HG03066 (cell line): Measurements from ENCODE around the gene CDC42BPA.
"Not testable (repeated sequence)": the region's sequence is repeated elsewhere in the genome, so short reads cannot be mapped to it uniquely, and the experiment has no call there.

Source experiments
- ATAC-seq: cut with Tn5 transposase; IDR thresholded peaks from one replicate; pipeline ENCODE4 v1.9.1; 2021; ENCODE audit warnings: low read depth; ENCODE audit not compliant: unreplicated experiment

Gene CDC42BPA

GRCh38 chr1:227311389-227312001, 6.8 kb downstream of the CDC42BPA start:
- ATAC-seq, result no peak

GRCh38 chr1:227308367-227309336, 9.6 kb downstream of the CDC42BPA start:
- no peak for ATAC-seq

GRCh38 chr1:227306689-227307088, 11.6 kb downstream of the CDC42BPA start:
- ATAC-seq, result no peak

DNA sequence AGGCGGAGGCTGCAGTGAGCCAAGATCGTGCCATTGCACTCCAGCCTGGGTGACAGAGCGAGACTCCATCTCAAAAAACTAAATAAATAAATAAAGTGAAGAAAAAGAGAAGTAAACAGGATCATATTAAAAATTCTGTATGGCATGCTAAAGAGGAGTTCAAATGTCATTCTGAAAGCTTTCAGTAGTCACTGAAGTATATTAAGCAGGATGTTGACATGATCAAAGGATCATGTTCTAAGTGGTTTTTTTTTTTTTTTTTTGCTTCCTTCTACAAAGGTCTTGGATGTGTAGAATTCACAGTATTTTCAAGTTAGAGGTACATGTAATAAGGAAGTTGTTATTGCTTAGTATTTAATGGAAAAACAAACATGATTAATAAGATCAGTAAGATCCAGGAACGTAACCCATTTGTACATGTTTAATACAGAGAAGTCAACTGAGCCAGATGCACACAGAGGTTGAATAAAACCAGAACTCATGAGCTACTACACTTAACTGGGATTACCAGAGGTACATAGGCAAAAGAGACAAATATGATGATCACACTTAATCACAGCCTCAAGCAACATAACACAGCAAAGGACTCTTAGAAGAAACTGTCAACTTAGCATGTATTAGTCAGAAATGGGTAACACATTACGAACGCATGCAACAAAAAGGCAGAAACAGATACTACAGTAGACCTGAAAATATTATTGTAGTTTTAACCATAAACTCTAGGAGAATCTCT, 12.2 kb downstream of the CDC42BPA start:
- no peak for ATAC-seq

GRCh38 chr1:227304665-227305064, 13.6 kb downstream of the CDC42BPA start:
- ATAC-seq, result no peak

DNA sequence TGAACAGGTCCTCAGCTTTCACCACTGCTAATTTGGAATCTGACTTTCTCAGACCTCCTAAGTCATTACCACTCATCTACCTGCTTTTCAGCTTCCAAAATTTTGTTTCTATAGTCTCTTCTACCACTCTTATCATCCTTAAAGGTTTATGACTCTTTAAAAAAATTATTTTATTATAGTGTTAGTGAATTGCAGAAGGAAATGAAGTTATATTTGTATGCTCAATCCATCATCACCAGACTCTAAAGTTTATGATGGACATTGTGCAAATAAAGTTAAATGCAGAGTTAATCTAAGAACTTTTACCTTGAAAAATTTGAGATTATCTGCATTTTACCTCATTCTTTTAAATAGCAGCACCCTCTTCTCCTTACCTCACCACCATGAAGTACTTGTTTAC, 14.6 kb downstream of the CDC42BPA start:
- ATAC-seq, result no peak

GRCh38 chr1:227300682-227301081, 17.6 kb downstream of the CDC42BPA start:
- ATAC-seq, result no peak

- ATAC-seq, result no peak
Measured at GRCh38 chr1:227299688-227300087, 18.6 kb downstream of the CDC42BPA start.

- no peak for ATAC-seq
Measured at GRCh38 chr1:227299241-227299627, 19.1 kb downstream of the CDC42BPA start.

- ATAC-seq, result no peak
Measured at GRCh38 chr1:227298512-227299240, 19.6 kb downstream of the CDC42BPA start.

DNA sequence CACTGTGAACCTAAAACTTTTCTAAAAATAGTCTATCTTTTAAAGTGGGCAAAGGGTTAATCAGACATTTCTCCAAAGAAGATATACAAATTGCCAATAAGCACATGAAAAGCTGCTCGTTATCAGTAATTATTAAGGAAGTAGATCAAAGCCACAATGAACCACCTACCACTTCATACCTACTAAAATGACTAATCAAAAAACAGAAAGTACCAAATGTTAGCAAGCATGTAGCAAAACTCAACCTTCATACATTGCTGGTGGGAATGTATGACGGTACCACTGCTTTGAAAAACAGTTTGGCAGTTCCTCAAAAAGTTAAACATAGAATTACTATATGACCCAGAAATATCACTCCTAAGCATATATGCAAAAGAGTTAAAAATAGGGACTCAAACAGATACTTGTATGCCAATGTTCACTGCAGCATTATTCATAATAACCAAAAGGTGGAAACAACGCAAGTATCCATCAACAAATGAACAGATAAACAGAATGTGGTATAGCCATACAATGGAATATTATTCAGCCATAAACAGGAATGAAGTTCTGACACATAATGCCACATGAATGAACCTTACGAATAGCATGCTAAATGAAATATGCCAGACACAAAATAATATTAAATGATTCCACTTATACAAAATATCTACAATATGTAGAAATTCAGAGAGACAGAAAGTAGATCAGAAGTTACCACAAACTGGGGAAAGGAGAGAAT, 21.1 kb downstream of the CDC42BPA start:
- ATAC-seq, result no peak

DNA sequence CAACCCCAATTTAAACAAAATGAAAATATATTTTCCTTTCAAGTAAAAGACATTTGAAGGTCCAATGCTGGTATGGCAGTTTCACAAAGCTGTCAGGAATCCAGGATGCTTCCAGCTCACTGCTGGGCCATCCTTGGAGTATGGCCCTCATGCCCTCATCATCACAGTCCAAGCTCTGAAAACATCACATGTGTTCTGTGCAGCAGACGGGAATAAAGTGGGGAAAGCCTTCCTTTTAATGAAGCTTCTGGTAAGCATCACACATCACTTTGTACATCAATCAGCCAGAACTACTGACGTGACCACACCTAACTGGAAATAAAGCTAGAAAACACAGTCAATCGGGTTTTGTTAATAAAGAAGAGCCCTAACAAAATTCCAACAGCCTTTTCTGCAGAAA, 22.7 kb downstream of the CDC42BPA start:
- no peak for ATAC-seq

- no peak for ATAC-seq
Measured at GRCh38 chr1:227285745-227286144, 32.5 kb downstream of the CDC42BPA start.

GRCh38 chr1:227281371-227281770, 36.9 kb downstream of the CDC42BPA start:
- no peak for ATAC-seq

DNA sequence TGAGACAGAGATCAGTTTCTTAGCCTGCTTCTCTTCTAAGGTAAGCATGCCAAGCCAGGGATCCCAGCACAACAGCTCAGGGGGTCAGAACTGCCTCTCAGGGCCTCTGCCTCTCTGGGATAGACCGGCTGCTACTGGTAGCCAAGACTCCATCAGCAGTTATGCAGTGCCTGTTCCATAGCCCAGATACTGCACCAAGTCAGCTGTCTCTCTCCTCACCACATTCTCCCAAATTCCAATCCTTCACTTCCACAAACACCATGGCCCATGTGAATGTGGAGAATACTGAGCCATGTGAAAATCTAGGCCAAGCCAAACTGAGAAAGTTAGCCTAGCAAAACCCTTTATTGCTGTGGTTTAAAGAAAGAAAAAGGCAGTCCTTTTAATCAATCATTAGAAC, 37.5 kb downstream of the CDC42BPA start:
- no peak for ATAC-seq

DNA sequence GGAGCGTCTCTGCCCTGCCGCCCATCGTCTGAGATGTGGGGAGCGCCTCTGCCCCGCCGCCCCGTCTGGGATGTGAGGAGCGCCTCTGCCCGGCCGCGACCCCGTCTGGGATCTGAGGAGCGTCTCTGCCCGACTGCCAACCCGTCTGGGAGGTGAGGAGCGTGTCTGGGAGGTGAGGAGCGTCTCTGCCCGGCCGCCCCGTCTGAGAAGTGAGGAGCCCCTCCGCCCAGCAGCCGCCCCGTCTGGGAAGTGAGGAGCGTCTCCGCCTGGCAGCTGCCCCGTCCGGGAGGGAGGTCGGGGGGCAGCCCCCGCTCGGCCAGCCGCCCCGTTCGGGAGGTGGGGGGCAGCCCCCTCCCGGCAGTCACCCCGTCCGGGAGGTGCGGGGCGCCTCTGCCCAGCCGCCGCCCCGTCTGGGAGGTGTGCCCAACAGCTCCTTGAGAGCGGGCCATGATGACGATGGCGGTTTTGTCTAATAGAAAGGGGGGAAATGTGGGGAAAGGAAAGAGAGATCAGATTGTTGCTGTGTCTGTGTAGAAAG, 42.1 kb downstream of the CDC42BPA start:
- not testable (repeated sequence) for ATAC-seq

DNA sequence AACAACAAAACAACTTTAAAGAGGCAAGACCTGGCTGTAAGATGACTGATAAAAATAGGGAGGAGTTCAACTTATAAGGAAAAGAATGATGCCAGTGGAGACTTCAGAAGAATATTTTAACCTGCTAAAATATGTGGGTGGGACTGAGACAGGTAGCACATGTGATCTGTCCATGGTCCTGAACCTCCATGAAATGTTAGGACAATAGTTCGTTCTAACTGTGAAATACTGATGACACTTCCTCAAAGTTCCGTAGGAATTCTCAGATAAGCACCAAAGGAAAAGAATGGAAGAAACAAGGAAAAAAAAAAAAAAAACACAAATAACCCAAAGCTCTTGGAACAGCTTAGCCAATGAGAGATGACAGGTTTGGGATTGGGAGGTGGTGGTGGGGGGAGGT, 44.7 kb downstream of the CDC42BPA start:
- ATAC-seq, result no peak

DNA sequence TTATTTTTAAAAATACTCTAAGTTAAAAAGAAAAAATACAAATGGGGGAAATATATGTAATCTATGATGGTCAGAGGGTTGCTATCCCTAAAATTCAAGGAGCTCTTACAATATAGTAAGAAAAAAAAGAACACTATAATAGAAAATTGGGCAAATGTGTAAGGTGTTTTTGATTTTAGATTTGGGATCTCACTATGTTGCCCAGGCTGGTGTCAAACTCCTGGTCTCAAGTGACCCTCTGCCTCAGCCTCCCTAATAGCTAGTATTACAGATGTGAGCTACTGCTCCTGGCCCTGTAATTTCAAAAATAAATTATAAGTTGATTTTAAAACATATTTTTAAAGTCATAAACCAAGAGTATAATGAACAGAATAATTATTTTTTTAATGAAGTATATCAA, 45.9 kb downstream of the CDC42BPA start:
- no peak for ATAC-seq

- no peak for ATAC-seq
Measured at GRCh38 chr1:227270554-227270953, 47.7 kb downstream of the CDC42BPA start.

- no peak for ATAC-seq
Measured at GRCh38 chr1:227268943-227269342, 49.3 kb downstream of the CDC42BPA start.
